Activated effector memory CD4-positive, alpha-beta T cell treated with anti-CD3 and anti-CD28 coated beads, Interleukin-2, amount 50 U/mL, for 16 hours (primary cell): ENCODE results near the gene AFF1.
"Not testable (repeated sequence)": the region's sequence is repeated elsewhere in the genome, so short reads cannot be mapped to it uniquely, and the experiment has no call there.

Source experiments
- DNase-seq: peaks from one replicate; pipeline ENCODE4 v3.0.0-alpha.2; 2020

Gene AFF1

DNA sequence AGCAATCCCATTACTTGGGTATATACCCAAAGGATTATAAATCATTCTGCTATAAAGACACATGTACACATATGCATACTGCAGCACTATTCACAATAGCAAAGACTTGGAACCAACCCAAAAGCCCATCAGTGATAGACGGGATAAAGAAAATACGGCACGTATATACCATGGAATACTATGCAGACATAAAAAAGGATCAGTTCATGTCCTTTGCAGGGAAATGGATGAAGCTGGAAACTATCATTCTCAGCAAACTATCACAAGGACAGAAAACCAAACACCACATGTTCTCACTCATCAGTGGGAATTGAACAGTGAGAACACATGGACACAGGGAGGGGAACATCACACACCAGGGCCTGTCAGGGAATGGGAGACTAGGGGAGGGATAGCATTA is 54.8 kb downstream of the AFF1 start:
- DNase-seq, result not testable (repeated sequence)

DNA sequence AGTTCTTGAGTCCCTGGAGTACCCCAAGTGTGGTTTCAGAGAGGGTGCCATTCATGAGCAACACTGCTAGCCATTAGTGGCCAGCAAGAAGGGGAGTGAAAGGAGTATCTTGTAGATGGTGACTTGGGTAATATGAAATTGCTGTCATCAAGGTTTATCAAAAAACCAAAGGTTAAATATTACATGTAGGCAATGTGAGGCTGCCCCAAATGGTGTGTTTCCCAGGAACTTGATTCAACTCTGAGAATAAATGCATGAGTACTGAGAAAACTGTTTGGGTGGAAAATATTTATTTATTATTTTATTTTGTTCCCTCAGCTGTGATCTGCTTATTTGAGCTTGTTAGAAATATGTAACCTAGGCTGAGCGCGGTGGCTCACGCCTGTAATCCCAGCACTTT is 55.7 kb downstream of the AFF1 start:
- no peak for DNase-seq

DNA sequence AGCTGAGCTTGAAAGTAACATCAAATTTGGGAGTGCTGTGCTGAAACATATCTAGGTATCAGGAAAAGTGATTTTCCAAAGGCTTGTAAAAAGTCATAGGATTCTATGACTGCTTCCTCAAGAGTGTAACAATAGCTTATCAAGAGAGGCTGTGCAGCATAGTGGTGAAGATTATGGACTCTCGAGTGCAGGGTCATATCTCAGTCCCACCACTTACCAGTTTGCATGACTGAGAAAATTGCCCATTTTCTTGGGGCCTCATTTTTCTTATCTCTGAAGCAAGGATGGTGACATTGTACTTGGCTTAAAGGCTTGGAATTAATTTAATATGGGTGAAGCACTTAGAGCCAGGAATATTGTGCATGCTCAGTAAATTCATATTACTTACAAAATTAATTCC is 57.2 kb downstream of the AFF1 start:
- DNase-seq, result no peak

DNA sequence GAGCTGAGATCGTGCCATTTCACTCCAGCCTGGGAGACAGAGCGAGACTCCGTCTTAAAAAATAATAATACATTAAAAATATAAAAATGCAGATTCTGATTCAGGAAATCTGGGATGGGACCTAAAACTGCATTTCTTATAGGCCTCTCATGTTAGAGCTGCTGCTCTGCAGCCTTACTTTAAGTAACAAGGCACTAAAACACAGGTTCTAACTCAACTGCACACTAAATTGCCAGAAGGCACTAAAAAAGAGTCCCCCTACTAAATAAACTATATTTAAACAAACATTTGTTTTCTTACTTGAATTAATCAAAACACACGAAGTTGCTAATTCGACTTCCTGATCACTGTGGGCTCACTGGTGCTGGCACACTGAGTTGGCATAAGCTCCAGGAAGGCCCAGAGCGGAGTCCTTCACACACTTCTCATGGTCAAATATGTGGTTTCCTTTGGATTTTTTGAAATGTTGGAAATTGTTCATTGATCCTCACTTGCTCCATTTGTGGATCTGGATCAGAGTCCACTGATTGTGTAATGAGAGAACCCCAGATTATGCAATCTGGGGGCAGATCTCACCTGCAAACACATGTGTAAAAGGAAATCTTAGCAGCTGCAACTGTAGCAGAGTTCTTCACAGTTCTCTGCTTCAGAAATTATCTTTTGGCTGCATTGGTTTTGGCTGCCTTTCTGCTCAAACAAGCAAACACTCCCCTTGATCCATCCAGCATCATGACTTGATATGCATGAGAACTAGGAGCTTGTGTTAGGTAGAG is 59.3 kb downstream of the AFF1 start:
- no peak for DNase-seq

DNA sequence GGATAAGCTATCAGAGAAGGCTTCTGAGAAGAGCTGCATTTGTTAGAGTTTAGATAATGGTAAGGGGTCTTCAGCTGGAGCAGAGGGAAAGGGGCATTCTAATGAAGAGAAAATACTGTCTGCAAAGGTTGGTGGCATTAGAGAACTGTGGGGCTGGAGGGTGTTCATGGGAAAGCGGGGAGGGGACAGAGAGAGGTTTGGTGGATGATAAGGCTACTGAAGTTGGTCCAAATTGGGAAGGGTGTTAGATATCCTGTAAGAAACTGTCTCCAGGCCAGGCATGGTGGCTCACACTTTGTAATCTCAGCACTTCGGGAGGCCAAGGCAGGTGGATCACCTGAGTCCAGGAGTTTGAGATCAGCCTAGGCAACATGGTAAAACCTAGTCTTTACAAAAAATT is 59.9 kb downstream of the AFF1 start:
- no peak for DNase-seq

DNA sequence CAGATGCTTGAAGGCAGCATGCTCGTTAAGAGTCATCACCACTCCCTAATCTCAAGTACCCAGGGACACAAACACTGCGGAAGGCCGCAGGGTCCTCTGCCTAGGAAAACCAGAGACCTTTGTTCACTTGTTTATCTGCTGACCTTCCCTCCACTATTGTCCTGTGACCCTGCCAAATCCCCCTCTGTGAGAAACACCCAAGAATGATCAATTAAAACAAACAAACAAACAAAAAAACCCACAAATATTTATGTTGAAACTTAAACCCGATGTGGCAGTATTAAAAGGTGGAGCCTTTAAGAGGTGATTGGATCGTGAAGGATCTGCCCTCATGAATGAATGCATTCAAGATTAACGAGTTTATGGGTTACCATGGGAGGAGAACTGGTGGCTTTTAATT is 61.7 kb downstream of the AFF1 start:
- DNase-seq, result not testable (repeated sequence)

DNA sequence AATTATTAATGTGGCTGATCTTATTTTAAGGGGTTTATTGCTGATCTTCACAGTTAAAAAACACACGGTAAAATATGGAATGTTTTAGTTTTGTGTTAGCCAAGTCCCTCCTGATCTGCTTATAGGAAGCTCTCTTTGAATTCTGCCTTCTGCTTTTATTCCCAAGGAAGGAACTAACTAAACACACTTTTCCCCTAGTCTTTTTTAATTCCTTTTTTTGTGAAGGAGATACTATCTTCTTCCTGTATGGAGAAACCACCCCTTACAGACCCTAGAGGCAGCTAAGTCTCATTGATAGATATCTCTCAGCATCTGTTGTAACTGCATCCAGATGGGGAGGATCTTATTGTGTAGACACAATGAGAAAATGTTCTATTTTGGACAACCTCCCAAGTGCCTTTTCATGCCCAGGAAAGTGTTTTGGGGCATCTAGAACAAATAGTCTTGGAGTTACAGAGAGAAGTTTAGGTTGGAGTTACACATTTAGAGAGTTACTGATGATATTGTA is 64.4 kb downstream of the AFF1 start:
- DNase-seq, result no peak

DNA sequence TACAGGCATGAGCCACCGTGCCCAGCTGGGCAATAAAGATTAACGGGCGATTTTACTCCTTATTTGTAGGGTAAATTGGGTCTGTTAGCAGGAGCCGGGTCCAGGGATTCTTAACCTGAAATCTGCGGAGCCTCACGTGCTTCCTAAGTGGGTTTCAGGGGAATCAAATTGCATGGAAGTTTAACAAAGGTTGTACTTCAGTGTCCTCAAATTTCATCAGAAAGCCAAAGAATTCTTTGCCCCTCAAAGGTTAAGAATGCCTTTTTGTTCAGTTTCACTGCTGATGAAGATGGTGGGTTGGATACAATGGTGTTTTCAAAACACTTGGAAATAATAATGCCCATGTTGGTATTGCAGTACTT is 67.9 kb downstream of the AFF1 start:
- DNase-seq, result no peak

DNA sequence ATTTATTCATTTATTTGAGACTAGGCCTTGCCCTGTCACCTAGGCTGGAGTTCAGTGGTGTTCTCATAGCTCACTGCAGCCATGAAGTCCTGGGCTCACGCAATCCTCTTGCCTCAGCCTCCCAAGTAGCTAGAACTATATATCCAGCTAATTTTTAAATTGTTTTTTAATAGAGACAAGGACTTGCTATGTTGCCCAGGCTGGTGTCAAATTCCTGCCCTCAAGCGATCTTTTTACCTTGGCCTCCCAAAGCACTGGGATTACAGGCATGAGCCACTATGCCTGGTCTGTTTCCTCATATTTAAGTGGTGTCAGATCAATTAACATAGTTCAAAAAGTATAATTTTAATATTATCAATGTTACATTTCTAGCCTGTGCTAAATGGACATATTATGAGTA is 68.5 kb downstream of the AFF1 start:
- no peak for DNase-seq

DNA sequence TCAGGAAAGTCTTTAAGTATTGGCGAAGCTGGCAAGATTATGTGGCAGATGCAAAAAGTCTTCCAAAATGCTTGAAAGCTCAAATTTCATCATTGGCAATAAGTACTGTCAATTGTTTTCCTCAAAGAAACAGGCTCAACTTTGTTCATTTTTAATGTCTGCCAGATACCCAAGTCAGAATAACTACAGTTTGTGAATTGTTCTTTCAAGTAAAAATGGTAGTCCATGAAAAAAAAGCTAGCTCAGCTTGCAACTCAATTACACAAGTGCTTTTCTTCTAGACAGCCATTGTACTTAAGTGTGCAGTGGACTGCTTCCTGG is 70.5 kb downstream of the AFF1 start:
- DNase-seq, result no peak

DNA sequence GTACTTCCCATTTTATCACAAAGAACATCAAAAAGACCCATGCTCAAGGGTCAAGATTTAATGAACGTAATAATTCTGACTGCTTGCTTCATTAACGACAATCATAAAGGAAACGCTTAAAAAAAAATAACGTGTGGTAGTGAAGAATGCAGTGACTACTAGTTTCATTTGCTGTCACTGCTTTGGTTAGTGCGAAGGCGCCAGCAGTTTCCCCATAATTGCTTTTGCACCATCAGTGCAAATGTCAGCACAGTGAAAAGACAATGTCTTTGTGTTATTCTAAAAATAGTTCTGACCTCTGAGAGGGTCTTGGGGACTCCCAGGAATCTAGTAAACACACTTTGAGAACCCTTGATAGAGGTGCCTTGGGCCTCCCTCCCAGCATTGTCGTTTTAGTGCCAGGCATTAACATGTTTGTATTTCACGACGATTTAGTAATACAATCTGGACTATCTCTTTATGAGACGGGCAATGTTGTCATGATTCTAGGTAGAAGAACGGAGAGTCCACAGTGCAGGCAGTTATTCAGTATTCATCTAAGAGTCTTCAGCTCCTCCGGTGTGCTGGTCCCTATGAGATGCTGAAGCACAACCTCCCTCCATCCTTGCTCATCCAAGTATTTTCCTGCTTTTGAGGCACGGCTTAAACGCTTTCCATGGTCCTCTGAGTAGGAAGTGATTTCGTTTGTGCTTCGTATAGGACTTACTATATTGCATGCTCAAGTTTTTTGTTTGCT is 71.0 kb downstream of the AFF1 start:
- peak; percentile 76 for DNase-seq

DNA sequence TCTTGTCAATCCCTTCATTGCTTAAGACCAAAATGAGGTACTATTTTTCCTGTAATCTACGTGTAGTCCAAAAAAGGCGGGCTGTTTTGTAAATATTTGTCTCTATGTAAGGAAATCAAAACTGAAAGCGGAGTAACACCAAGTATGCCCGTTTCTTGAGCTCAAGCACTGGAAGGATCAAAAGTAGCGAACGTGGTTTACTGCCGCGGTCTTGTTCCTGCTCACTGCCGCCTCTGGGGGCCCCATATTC is 71.5 kb downstream of the AFF1 start:
- DNase-seq, result no peak

DNA sequence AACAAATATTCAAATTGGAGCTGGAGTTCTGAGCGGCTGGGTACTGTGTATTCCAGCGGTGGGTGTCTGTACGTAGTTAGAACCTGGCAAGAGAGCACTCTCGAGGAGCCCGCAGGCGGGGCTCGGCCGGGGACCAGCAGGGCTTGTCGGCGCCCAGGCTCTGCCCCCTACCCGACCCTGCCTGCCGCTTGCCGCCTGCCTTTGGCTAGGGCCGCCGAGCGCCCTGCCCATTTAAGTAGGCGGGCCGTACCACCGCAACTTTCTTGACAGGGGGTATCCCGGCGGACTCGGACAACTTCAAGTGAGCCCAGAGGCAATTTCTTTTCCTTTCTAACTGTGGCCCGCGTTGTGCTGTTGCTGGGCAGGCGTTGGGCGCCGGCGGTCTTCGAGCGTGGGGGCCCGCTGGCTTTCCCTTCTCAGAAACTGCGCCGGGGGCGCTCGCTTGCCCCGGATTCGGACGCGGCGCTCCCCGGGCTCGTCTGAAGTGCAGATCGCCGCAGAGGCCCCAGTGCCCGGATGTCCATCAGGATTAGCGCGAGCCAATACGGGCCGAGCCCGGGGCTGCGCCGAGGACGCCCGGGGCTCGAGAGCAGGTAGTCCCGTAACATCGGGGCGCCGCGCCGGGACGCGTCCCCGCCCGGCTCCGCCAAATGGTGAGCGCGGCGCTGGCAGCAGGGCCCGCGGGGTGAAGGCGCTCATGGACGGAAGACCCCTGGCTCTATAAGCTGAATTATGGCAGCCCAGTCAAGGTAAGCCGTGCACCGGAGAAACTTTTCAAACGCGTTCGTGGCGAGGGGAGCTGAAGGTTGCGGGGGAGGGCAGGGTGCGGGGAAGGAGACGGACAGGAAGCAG is 72.1 kb downstream of the AFF1 start:
- DNase-seq, result peak; percentile 95

DNA sequence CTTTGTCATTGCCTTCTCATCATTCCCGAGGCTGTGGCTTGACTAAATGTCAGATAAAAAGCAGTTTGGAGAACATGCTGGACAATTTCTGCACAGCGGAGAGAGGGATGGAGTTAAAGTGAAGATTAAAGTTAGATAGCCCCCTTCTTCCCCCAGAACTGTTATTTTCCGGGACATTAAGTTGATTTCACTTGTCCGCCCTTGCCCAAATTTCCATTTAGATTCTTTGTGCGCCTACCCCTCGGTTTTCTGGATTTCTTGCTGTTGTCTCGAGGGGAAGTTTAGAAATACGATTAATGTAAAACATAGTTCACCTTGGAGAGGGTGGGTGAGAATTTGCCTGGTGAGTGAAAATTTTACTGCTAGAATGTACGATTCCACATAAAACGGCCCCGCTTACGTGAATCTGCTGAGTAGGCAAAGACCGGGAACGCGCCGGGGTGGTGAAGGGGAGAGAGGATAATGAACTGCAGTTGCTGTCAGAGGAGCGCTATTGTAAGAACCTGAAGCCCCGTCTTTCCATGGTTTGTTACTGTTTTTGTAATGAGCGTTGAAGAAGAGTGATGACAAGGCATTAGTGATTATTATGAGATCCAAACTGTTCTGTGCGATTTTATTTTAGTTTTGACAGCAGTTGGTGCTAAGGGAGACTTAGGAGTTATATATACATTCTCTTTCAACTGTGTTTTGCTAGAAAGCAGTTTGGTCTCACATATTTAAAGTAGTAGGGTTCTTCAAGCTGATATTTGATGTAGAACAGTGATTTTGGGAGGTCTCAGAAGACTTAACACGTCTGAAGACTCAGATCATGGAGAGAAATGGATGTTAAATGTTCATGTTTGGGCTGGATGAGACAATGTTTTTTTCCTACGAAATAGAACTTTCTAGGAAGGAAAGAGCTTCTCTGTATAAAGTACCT is 73.0 kb downstream of the AFF1 start:
- peak; percentile 81 for DNase-seq

DNA sequence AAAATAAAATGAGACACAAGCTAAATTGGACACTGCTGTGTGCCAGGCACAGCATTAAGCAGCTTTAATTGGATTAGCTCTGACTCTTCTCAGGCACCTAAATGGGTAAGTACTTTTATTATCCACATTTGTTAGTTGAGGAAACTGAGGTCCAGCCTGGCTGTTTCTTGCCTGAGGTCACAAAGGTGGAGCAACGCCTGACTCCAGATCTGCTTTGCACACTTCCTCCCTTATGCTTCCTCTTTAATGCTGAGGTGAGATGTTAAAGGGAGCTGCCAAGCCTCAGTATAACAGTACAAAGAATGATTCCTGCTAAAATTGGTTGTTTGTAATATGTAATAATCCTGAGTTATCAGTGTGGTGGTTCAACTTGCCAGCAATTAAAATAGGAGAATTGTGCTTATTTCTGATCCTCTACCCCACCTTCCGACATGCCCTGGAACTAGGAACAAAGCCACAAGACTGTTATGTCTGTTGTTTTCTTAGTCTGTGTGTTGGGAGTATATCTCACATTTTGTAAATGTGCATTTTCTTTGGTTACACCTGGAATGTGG is 74.4 kb downstream of the AFF1 start:
- DNase-seq, result no peak

DNA sequence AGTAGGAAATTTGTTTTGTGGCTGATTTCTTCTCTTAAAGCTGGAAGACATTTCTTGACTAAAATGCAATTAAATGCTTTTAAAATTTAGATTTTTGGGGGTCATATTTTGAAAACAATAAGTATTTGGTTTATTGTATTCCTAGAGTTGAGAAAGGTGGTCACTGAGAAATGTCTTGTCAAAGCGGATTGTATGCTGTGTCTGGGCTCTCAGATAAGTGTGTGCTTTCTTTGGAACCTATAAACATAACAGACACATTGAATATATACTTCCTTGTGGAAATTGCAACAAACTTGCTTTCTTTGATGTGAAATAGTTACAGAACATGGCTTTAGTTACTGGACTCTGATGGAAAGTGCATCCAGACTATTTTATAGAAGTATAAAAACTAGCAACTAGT is 75.4 kb downstream of the AFF1 start:
- DNase-seq, result no peak

DNA sequence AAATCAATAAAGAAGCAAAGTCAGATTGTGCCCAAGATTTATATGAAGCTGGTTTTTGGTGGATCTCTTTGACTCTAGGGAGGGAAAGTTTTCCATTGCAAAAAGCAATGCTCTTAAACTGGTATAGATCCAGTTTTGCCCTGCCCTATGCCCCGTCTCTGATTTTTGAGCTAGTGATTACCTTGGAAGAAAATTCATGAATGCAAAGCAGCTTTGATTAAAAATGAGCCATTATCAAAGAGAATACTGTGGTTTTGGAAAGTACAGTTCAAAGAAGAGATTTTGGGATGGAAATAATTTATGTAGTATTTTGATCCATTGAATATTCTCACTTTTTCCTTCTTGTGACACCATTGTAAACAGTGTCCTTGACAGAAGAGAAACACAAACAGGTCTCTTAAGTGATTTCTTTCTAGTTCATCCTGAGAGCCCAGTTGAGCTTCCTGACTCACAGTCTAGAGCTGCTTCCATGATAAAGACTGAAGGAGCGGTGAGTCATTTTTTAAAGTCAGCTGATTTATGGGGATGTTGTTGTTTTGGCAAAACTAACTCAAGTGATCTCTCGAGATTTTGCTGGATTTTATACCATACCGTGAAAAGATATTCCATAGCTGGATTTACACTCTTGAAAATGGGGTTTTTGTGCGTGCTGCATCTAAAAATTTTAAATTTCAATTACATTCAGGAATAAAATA is 76.7 kb downstream of the AFF1 start:
- DNase-seq, result no peak

DNA sequence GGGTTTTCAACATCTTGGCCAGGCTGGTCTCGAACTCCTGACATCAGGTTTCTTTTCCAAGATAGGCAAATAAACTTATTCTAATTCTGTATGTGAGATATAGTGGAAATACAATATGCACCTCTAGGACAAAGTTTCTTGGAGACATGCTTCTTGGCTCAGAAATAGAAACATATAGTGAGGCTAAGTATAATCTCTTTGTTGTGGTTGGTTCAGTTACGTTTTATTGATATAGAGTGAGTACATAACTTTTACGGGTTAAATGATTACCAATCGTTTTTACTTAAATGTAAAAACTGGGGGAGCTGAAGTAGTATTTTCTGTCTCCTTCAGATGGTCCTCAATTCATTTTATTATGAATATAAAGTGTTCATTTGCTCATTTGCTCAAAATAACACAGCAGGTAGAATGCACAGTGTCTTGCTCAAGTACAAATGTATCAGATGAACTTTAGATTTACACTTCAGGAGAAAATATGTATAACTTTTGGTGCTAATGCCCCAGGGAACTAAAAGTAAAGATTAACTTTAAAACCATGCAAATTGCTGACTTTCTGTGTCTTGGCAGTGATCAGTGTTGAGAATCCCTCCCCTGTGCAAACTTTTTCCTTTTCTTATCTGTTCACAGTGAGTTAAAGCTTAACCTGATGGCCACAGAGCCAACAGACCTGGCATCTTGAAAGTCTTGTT is 77.6 kb downstream of the AFF1 start:
- no peak for DNase-seq

DNA sequence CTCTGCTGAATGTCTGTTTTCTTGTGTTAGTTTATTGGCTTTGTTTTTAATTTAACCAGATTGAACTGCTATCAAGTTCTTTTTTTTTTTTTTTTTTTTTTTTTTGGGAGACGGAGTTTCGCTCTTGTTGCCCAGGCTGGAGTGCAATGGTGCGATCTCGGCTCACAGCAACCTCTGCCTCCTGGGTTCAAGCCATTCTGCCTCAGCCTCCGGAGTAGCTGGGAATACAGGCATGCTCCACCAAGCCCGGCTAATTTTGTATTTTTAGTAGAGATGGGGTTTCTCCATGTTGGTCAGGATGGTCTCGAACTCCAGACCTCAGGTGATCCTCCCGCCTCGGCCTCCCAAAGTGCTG is 78.1 kb downstream of the AFF1 start:
- not testable (repeated sequence) for DNase-seq

DNA sequence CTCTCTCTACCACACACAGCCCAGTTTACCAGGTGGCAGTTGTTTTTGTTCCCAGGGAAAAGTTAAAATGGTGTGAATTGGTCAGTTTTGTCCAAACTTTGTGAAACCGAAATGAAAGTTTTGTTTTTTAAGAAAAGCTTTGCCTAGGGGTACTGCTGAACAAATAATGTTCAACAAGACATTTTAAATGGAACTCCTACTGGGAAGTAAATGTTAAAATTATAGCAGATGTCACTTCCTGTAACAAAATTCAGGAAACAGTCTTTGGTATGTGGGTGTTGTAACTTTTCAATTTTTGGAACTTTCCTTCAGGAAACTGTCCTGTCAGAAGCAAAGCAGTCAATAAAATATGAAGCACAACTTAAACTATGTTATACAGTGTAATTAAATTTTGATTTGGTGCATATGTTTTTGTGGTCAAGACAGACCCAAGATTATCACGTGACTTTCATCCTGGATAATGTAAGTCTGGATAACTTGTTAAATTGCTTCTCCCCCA is 79.5 kb downstream of the AFF1 start:
- DNase-seq, result no peak

DNA sequence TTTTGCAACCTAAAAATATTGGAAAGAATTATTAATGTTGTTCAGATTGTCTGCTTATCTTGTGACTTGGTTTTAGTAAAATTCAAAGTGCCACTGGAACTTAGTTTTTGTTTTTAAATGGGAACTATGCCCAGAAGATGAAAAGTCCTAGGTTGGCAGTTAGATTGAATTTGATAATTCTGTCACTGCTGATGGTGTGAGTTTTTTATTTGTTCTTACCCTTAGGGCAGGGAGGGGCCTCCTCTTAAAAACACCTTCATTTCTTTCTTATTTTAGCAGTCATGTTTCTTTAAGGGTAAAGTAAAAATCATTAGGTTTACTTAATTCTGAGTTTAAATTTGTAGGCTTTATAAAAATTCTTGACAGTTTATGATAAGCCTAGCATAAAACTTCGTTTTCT is 80.6 kb downstream of the AFF1 start:
- DNase-seq, result no peak
